Gastrocnemius medialis (tissue), 4 donors: Measurements from ENCODE around the gene LRRC72. TPM values are rescaled to one million over a fixed set of nuclear protein-coding genes. Genes with fewer than 3 reads are reported as not detected.
"Not testable (repeated sequence)": the region's sequence is repeated elsewhere in the genome, so short reads cannot be mapped to it uniquely, and the experiment has no call there.

Experiments used
- ATAC-seq, 2 donors: fragments of 150-250 bp; one replicate each; pipeline ENCODE4 v1.9.1; 2016
- DNase-seq, 2 donors: peaks; one replicate each; pipeline ENCODE4 v3.0.0-alpha.2; 2019
- H3K27ac ChIP-seq, 4 donors: fragments of 200-600 bp; sonication (generic); 1 replicate in 1 of 4; 2 replicates in 3 of 4; pipeline ENCODE4 v1.5.1; 2016 to 2018; ENCODE audit warnings: mild to moderate bottlenecking in 2 of 4, moderate library complexity in 1 of 4
- H3K27me3 ChIP-seq, 3 donors: fragments of 200-600 bp; sonication (generic) in 2 of 3; 1 replicate in 1 of 3; 2 replicates in 2 of 3; pipeline versions ENCODE4 v1.5.1 to v1.6.0; 2016 to 2019; ENCODE audit warnings: mild to moderate bottlenecking in 1 of 3, moderate library complexity in 1 of 3
- H3K36me3 ChIP-seq, 2 donors: fragments of 200-600 bp; sonication (generic) in 1 of 2; one replicate each; pipeline ENCODE4 v1.5.1; 2017 to 2018
- H3K4me1 ChIP-seq, 2 donors: fragments of 200-600 bp; sonication (generic) in 1 of 2; one replicate each; pipeline ENCODE4 v1.5.1; 2016 to 2017; ENCODE audit warnings: mild to moderate bottlenecking in 2 of 2
- H3K4me3 ChIP-seq, 4 donors: fragments of 200-600 bp; sonication (generic) in 3 of 4; 1 replicate in 1 of 4; 2 replicates in 3 of 4; pipeline ENCODE4 v1.5.1; 2016 to 2019; ENCODE audit warnings: mild to moderate bottlenecking in 2 of 4
- H3K9me3 ChIP-seq, 3 donors: fragments of 200-600 bp; sonication (generic) in 2 of 3; 1 replicate in 1 of 3; 2 replicates in 2 of 3; pipeline ENCODE4 v1.5.1; 2016 to 2019
- POLR2A ChIP-seq, 2 donors: fragments of 450-650 bp; IDR thresholded peaks; one replicate each; pipeline ENCODE4 v1.6.1; 2017; ENCODE audit warnings: antibody characterized with exemption in 2 of 2, mild to moderate bottlenecking in 2 of 2, moderate library complexity in 2 of 2
- in situ Hi-C, 4 donors: fragments of 200-750 bp; cut with MboI; loops; one replicate each; pipeline versions ENCODE4 v1.15.0 to v1.8.0; 2017; ENCODE audit warnings: low sequenced_read_pairs in 4 of 4
- intact Hi-C: fragments of 100-400 bp; cut with DNase I; formaldehyde crosslinking; loops from one replicate; pipeline ENCODE4 v1.15.1; 2023; ENCODE audit warnings: low total_unique reads
- total RNA-seq, 4 donors: library from RNA; depleted of rRNA; stranded (reverse); fragments of >200 nt; gene quantifications; one replicate each; pipeline versions ENCODE4 v1.1.0 to v1.2.3, GENCODE V29; 2016
- TF ChIP-seq, protein P1 (sequence below), 5 experiments: fragments of 450-650 bp in 3 of 5; fragments of 200-600 bp in 2 of 5; sonication (generic) in 2 of 5; IDR thresholded peaks in 4 of 5; conservative IDR thresholded peaks in 1 of 5; 1 replicate in 4 of 5; 2 replicates in 1 of 5; pipeline ENCODE4 v1.5.1; 2016 to 2019; ENCODE audit warnings: antibody characterized with exemption in 5 of 5, mild to moderate bottlenecking in 3 of 5, moderate library complexity in 3 of 5

LRRC72 gene
- total RNA-seq, 4 donors from 2014 or later = not detected

DNA sequence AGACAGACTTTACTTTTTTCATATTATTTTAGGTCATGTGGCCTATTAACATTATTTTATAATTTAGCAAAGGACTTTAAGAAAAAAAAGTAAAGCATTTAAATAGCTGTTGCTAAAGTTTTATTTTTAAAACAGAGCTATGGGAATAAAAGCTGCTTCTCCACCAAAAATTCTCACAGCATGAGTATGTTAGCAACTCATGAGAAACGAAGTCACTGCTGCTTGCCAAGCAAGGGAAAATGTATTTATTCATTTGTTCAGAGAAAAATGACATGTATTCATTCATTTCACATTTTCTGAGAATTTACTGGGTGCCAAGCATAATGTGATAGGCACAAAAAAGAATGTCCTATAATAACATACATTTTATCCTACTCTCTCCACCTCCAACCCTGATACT, 5.1 kb downstream of the LRRC72 start:
- Histone ChIP-seq H3K4me1 (no peaks in the 10 kb centered on the region), H3K9me3 (no peaks in the 10 kb centered on the region), H3K4me3 (no peak overlapping the region), H3K36me3 (no peaks in the 10 kb centered on the region), H3K27ac (no peak overlapping the region), H3K27me3 (no peaks in the 10 kb centered on the region)
- no peak for DNase-seq
- intact Hi-C loops (no loop called here), in situ Hi-C loops (no loop called here)
- ATAC-seq = no peak
- TF ChIP-seq, protein P1, sequence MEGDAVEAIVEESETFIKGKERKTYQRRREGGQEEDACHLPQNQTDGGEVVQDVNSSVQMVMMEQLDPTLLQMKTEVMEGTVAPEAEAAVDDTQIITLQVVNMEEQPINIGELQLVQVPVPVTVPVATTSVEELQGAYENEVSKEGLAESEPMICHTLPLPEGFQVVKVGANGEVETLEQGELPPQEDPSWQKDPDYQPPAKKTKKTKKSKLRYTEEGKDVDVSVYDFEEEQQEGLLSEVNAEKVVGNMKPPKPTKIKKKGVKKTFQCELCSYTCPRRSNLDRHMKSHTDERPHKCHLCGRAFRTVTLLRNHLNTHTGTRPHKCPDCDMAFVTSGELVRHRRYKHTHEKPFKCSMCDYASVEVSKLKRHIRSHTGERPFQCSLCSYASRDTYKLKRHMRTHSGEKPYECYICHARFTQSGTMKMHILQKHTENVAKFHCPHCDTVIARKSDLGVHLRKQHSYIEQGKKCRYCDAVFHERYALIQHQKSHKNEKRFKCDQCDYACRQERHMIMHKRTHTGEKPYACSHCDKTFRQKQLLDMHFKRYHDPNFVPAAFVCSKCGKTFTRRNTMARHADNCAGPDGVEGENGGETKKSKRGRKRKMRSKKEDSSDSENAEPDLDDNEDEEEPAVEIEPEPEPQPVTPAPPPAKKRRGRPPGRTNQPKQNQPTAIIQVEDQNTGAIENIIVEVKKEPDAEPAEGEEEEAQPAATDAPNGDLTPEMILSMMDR (IDR thresholded peaks at IDR 0.05 in 4 of 5, conservative IDR thresholded peaks at IDR 0.05 in 1 of 5) = no peak
- TF ChIP-seq POLR2A (IDR thresholded peaks at IDR 0.05) = no peak

GRCh38 chr7:16532272-16532671, 5.6 kb downstream of the LRRC72 start:
- H3K27me3 ChIP-seq = no peaks in the 10 kb centered on the region
- DNase-seq (no peak), ATAC-seq (no peak)
- no peak overlapping the region for H3K27ac ChIP-seq
- H3K36me3 ChIP-seq = no peaks in the 10 kb centered on the region
- TF ChIP-seq, protein P1 (IDR thresholded peaks at IDR 0.05 in 4 of 5, conservative IDR thresholded peaks at IDR 0.05 in 1 of 5) = no peak
- no peak for TF ChIP-seq POLR2A (IDR thresholded peaks at IDR 0.05)
- intact Hi-C loops (no loop called here), in situ Hi-C loops (no loop called here)
- H3K9me3 ChIP-seq = no peaks in the 10 kb centered on the region
- H3K4me1 ChIP-seq = no peaks in the 10 kb centered on the region
- no peak overlapping the region for H3K4me3 ChIP-seq

DNA sequence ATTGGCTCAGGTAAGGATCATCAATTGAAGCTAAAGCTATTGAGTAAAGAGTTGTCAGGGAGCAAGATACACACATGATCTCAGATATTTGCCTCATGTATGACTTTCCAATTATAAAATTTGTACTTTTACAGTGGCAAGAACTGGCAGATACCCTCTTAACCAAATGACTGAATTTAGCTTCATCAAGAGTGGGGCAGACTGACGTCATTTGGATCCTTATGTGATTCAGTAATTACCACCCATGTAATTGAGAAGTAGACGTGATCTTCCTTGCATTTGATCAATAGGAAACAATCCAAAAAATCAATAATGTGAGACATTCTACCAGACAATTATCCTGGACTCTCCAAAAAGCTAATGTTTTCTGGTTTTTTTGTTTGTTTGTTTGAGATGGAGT, 8.9 kb downstream of the LRRC72 start:
- no peaks in the 10 kb centered on the region for H3K4me1 ChIP-seq
- no peaks in the 10 kb centered on the region for H3K9me3 ChIP-seq
- intact Hi-C loops (no loop called here), in situ Hi-C loops (no loop called here)
- ATAC-seq (no peak), DNase-seq (no peak)
- H3K36me3 ChIP-seq = no peaks in the 10 kb centered on the region
- no peaks in the 10 kb centered on the region for H3K27me3 ChIP-seq
- TF ChIP-seq, protein P1 (IDR thresholded peaks at IDR 0.05 in 4 of 5, conservative IDR thresholded peaks at IDR 0.05 in 1 of 5) = no peak
- TF ChIP-seq POLR2A (IDR thresholded peaks at IDR 0.05) = no peak
- H3K4me3 ChIP-seq = no peak overlapping the region
- no peak overlapping the region for H3K27ac ChIP-seq

GRCh38 chr7:16540559-16540958, 13.9 kb downstream of the LRRC72 start:
- ATAC-seq, H3K4me3 ChIP-seq, H3K36me3 ChIP-seq, H3K4me1 ChIP-seq, H3K9me3 ChIP-seq, H3K27ac ChIP-seq, H3K27me3 ChIP-seq, intact Hi-C loops, in situ Hi-C loops, DNase-seq: not testable (repeated sequence)

GRCh38 chr7:16542401-16542800, 15.8 kb downstream of the LRRC72 start:
- no peaks in the 10 kb centered on the region for H3K27me3 ChIP-seq
- DNase-seq (no peak), ATAC-seq (no peak)
- no peaks in the 10 kb centered on the region for H3K36me3 ChIP-seq
- TF ChIP-seq POLR2A (IDR thresholded peaks at IDR 0.05) = no peak
- TF ChIP-seq, protein P1 (IDR thresholded peaks at IDR 0.05 in 4 of 5, conservative IDR thresholded peaks at IDR 0.05 in 1 of 5) = no peak
- no peaks in the 10 kb centered on the region for H3K9me3 ChIP-seq
- in situ Hi-C loops (no loop called here), intact Hi-C loops (no loop called here)
- H3K4me1 ChIP-seq = no peaks in the 10 kb centered on the region
- H3K4me3 ChIP-seq = no peak overlapping the region
- no peak overlapping the region for H3K27ac ChIP-seq
